Effector CD4-positive, alpha-beta T cell (primary cell): ENCODE measurements around the gene PSEN2. TPM values are rescaled to one million over a fixed set of nuclear protein-coding genes. Genes with fewer than 3 reads are reported as not detected.
A peak's percentile ranks its signal among the peaks of the same experiment; 100 is the strongest.
"Not testable (repeated sequence)": the region's sequence is repeated elsewhere in the genome, so short reads cannot be mapped to it uniquely, and the experiment has no call there.

ENCODE experiments used
- DNase-seq: peaks from one replicate; pipeline ENCODE4 v3.0.0-alpha.2; 2020
- total RNA-seq: gene quantifications from one replicate; lab custom pipeline; 2026; lab: John Stamatoyannopoulos, UW

The PSEN2 gene
- total RNA-seq = not detected

GRCh38 chr1:226870401-226871279, at the start of gene PSEN2:
Gene PSEN2, plus strand, starts transcription at chr1:226870616. Its CDS starts 11,292 bp downstream, at chr1:226881908.
- peak; percentile 28 for DNase-seq

GRCh38 chr1:226820941-226821718, 49.3 kb upstream of the PSEN2 start:
- no peak for DNase-seq

GRCh38 chr1:226821719-226822085, 48.7 kb upstream of the PSEN2 start:
- no peak for DNase-seq

- no peak for DNase-seq
Measured at GRCh38 chr1:226823643-226824042, 46.8 kb upstream of the PSEN2 start.

DNA sequence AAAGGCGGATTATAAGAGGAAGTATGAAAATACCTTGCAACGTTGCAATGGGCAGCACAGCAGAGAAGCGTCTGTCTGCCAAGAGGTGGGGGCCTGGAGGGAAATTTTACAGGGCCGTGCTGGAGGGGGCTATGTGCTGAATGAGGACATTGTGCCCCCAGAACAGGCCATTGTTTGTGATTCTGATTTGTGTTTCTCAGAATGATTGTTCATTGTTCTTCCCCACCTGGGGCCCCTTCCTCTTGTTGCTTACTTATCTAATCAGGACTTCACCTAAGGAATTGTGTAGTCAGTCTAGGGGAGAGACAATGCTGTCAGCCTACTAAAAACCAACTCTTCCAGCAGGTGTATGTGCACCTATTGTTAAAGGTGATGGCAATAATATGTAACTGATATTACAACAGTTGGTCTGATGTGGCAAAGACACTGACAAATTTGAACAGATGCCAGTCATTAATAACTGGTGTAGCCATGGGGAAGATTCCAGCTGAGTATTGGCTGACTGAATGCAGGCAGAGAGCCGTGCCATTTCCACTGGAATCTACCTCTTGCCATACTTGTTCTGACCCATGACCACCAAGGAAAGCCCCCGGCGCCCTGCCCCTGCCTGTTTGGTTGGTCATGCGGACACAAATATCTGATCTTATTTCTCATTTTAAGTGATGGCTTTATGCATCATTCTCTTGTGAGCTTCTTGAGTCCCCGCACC, 45.2 kb upstream of the PSEN2 start:
- no peak for DNase-seq

DNA sequence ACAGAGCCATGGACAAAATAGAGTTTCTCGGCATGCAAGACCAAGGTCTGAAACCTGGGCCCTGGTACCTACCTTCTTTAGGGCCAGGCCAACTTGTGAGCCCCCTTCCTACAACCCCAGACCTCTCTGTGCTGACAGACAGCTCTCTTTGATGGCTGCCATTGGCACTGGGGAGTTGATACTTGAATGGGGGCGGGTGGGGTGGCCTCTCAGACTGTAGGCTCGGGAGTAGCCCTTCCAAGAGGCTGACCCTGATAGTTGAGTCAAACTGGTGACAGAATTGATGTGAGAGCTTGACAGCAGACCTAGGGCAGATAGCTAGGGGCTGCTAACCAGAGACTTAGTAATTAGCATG, 44.7 kb upstream of the PSEN2 start:
- no peak for DNase-seq

DNA sequence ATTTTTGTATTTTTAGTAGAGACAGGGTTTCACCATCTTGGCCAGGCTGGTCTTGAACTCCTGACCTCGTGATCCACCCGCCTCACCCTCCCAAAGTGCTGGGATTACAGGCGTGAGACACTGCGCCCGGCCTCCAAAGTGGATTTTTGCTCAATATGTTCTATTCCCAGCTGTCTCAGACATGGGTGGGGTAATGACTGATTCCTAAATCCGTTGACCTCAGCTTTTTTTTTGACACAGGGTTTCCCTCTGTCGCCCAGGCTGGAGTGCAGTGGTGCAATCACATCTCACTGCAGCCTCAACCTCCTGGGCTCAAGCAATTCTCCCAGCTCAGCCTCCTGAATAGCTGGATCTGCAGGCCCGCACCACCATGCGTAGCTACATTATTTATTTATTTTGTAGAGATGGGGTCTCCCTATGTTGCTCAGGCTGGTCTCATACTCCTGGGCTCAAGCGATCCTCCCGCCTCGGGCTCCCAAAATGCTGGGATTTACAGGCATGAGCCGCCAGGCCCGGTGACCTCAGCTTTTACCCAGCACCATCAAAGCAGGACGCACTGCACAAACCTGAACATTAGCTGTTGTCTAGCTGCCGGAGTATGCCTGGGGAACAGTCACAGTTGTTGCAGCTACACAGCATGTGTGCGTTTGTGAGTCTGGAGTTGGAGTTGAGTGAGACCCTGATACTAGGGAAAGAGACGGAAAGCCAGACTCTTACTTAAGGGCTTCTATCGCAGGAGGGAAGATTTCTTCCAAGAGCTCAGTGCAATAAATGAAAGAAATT, 43.7 kb upstream of the PSEN2 start:
- no peak for DNase-seq

GRCh38 chr1:226827458-226827857, 43.0 kb upstream of the PSEN2 start:
- DNase-seq = no peak

- peak; percentile 96 for DNase-seq
Measured at GRCh38 chr1:226827968-226828513, 42.4 kb upstream of the PSEN2 start.

GRCh38 chr1:226829105-226829504, 41.3 kb upstream of the PSEN2 start:
- DNase-seq = no peak

DNA sequence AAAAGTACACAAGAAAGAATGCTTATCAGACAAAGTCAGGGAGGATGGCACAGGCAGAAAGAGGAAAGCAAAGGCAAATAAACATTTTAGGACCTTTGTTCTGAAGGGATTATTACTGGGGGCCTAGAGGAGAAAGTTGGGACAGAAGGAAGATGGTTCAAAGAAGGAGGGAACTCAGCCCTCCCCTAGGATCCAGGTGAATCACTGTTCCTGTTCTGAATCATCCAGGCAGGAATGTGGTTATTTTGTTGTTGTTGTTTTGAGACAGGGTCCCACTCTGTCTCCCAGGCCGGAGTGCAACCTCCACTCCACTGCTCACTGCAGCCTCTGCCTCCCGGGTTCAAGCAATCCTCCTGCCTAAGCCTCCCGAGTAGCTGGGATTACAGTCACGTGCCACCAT, 38.5 kb upstream of the PSEN2 start:
- no peak for DNase-seq

DNA sequence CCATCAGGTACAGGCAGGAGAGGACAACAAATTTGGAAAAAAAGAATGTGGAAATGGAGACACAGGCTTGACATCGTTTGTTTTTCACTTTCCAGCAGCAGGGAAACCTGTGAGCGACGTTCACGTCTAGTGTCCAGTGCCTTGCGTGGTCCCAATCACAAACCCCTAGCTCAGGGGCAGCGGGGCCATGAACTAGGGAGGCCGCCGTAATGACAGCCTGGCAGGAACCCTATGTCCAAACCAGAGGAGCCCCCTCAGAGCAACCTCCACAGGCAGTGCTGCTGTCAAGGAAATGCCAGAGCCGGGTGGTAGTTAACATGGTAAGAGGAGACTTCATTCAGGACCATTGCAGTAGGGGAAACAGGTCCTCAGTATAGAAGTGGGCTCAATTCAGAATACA, 37.8 kb upstream of the PSEN2 start:
- no peak for DNase-seq

GRCh38 chr1:226834179-226834578, 36.2 kb upstream of the PSEN2 start:
- DNase-seq = not testable (repeated sequence)

GRCh38 chr1:226835396-226835795, 35.0 kb upstream of the PSEN2 start:
- not testable (repeated sequence) for DNase-seq

DNA sequence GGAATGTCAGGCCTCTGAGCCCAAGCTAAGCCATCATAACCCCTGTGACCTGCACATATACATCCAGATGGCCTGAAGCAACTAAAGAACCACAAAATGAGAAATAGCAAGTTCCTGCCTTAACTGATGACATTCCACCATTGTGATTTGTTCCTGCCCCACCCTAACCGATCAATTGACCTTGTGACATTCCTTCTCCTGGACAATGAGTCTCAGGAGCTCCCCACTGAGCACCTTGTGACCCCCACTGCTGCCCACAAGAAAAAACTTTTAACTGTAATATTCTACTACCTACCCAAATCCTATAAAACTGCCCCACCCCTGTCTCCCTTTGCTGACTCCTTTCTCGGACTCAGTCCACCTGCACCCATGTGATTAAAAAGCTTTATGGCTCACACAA, 32.5 kb upstream of the PSEN2 start:
- not testable (repeated sequence) for DNase-seq

GRCh38 chr1:226838456-226838855, 32.0 kb upstream of the PSEN2 start:
- DNase-seq = no peak

- DNase-seq = no peak
Measured at GRCh38 chr1:226845624-226846023, 24.8 kb upstream of the PSEN2 start.

DNA sequence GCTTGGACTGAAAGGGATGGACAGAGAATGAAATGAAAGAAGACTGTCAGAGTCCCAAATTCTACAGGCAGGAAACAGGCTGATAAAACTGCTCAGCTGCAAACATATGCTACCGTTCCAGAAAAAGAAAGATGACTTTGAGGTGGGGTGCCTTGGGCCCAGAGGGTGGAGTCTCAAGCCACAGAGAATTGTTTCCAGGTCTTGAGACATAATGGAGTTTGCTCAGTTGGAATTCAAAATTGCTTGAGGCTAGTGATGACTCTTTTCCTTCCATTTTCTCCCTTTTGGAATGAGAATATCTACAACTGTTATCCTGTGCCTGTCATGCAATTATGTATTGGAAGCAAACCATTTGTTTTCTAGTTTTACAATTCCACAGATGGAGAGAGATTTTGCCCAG, 23.6 kb upstream of the PSEN2 start:
- no peak for DNase-seq

DNA sequence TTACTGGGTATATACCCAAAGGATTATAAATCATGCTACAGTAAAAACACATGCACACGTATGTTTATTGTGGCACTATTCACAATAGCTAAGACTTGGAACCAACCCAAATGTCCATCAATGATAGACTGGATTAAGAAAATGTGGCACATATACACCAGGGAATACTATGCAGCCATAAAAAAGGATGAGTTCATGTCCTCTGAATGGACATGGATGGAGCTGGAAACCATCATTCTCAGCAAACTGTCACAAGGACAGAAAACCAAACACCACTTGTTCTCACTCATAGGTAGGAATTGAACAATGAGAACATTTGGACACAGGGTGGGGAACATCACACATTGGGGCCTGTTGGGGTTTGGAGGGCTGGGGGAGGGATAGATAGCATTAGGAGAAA, 15.9 kb upstream of the PSEN2 start:
- not testable (repeated sequence) for DNase-seq

DNA sequence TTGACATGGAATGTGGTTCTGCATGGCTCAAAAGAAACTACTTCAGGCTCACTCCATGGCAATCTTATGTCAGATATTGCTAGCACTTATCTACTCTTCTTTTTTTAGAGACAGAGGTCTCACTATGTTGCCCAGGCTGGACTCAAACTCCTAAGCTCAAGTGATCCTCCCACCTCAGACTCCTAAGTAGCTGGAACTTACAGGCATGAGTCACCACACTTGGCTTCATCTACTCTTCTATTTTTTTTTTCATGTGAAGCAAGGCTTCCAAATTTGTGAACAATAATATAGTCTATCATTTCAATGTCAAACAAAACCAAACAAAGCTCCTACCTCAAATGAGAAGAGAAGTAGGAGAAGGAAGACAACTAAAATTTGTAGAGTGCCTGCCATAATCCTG, 7.5 kb upstream of the PSEN2 start:
- DNase-seq = no peak

DNA sequence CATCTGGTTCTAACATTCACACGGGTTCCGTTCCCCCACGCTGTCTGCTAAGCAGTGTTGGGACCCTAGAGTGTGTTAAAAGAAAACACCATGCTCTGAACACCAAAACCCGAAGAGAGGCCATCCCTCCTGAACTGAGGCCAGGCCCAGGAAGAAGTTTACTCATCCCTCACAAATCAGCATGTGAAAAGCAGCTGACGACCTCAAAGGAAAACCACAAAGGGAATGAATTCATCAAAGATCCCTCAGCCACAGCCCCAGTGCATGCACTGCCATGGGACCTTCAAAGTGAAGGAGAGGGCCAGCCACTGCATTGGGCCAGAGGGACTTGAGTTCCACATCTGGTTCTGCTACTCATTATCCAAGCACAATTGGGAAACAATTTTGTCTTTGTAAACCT, 7.0 kb upstream of the PSEN2 start:
- DNase-seq = no peak

- no peak for DNase-seq
Measured at GRCh38 chr1:226864311-226864710, 6.1 kb upstream of the PSEN2 start.
